Germinal center (tissue), 1 donor: ENCODE results near the gene CARD16.
"Not testable (repeated sequence)": the region's sequence is repeated elsewhere in the genome, so short reads cannot be mapped to it uniquely, and the experiment has no call there.

Source experiments
- DNase-seq: peaks from one replicate; pipeline ENCODE4 v3.0.0; 2012; ENCODE audit warnings: mixed read lengths, low spot score

The CARD16 gene

DNA sequence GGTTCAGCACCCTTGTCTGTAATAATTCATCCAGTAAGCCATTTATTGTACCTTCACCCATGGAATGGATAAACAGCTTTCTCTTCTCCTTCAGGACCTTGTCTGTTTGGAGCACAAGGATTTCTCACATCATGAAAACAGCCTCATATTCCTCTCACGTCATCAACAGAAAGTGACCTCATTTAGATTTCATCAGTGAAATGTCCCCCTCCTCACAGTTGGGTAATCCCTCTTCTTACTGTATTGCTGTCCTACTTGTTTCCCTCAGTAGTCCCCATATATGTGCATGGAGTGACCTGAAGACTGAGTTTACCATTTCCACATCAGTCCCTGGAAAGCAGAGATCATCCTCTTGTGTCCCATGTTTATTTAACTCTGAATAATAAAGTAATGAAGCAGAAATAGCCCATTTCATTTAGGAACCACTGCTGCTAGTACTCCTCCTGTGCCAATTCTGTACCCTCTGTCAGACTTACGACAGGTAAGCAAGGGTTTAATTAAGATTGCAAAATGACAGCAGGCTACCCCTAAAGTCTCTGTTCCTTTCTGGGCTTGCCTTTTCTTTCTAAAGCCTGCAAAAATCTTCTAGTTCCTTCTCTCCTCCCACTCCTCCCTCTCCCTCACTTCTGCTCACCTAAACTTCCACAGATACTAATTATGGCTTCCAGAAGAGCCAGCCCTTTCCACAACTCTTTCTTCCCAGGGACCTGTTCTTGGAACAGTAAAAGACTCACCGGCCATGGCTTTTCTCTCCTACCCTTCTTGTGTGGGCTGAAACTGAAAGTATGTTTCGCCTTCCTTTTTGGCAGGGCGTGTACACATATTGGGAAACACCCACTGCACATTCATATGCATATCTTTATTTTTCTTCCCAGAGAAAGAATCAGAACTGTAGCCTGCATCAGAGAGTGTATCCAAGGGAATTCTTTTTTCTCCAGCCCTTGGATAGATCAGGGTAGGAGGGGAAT lies at the start of gene CARD16:
TSS of gene CARD16 (minus strand) at position 779 of the 968 bp plus-strand sequence. CDS start at position 741, 38 bp downstream.
- DNase-seq: peak; percentile 6

- no peak for DNase-seq
Observed at GRCh38 chr11:105092256-105093239, 47.4 kb upstream of the CARD16 start.

DNA sequence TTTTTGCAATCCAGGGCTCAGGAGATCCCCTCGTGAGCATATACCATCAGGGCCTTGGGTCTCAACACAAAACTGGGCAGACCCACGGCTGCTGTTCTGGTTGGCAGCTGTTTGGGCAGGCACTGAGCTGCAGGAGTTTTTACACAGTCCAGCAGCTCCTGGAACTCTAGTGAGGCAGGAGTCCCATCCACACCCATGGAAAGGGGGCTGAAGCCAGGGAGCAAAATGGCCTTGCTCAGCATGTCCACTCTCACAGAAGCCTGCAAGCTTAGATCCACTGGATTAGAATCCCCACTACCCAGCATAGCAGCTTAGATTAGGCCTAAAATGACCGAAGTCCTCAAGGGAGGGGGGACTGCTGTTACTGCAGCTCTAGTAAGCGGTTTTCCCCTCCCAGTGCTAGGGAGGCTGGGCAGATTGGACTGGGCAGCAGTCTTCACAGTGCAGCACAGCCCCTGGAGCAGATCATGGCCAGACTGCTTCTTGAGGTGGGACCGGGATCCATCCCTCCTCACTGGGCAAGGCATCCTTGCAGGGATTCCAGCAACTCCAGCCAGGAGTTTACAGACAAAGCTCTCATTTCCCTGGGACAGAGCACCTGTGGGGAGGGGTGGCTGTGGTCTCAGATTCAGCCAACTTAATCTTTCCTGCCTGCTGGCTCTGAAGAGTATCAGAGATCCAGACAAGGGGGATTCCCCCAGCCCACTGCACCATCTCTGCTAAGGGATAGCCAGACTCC lies 36.4 kb upstream of the CARD16 start:
- DNase-seq: no peak

GRCh38 chr11:105080171-105080906 lies 35.2 kb upstream of the CARD16 start:
- not testable (repeated sequence) for DNase-seq

DNA sequence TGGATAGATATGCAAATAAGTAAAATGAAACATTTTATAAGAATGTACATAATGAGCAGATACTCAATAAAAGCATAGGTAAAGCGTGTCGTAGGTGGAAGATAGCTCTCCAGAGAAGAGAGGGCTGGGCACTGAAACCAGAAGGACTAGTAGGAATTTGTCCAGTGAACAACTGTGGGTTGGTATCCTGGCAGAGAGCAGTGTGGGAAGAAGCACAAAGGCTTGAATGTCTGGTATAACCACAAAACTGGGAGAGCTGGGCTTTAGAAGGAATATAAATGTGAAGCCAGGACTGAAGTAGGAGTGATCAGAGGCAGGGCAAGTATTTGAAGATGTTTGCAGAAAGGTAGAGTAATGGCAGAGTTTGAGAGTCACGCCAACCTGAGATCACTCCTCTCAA lies 33.1 kb upstream of the CARD16 start:
- DNase-seq: no peak

GRCh38 chr11:105077141-105077790 lies 32.1 kb upstream of the CARD16 start:
- not testable (repeated sequence) for DNase-seq

DNA sequence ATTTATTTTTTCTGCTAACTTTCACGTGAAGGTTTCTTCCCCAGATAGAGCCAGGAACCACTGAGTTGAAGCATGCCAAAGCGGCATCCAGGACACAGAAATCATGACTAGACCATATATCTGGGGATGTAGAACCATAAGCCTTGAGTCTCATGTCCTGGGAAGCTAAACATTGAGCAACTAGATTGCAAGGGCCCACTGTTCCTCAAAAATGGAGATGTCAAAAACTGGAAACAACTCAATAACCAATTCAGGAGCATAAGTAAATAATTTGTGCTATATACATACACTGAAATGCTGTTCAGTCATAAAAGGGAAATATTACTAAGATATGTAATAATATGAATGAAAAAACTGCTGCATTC lies 29.0 kb upstream of the CARD16 start:
- no peak for DNase-seq

GRCh38 chr11:105073456-105074165 lies 28.5 kb upstream of the CARD16 start:
- no peak for DNase-seq

DNA sequence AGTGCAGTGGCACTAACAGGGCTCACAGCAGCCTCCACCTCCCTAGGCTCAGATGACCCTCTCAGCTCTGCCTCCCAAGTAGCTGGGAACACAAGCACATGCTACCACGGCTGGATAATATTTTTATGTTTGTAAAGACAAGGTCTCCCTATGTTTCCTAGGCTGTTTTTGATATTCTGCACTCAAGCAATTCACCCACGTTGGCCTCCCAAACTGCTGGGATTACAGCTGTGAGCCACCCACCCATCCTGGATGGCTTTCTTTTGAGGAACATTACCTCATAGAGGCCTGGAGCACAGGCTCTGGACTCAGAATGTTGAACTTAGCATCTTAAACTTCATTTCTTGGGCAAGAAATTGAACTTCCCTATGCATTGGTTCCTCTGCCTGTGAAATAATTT lies 26.9 kb upstream of the CARD16 start:
- DNase-seq: not testable (repeated sequence)

DNA sequence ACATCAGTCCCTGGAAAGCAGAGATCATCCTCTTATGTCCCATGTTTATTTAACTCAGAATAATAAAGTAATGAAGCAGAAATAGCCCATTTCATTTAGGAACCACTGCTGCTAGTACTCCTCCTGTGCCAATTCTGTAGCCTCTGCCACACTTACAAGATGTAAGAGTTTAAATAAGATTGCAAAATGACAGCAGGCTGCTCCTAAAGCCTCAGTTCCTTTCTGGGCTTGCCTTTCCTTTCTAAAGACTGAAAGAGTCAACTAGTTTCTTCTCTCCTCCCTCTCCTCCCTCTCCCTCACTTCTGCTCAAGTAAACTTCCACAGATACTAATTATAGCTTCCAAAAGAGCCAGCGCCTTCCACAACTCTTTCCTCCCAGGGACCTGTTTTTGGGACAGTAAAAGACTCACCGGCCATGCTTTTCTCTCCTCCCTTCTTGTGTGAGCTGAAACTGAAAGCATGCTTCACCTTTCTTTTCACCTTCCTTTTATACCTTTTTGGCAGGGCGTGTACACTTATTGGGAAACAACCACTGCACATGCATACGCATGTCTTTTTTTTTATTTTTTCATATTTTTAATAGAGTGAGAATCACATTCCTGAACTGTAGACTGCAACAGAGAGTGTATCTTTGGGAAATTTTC lies 26.1 kb upstream of the CARD16 start:
- no peak for DNase-seq

DNA sequence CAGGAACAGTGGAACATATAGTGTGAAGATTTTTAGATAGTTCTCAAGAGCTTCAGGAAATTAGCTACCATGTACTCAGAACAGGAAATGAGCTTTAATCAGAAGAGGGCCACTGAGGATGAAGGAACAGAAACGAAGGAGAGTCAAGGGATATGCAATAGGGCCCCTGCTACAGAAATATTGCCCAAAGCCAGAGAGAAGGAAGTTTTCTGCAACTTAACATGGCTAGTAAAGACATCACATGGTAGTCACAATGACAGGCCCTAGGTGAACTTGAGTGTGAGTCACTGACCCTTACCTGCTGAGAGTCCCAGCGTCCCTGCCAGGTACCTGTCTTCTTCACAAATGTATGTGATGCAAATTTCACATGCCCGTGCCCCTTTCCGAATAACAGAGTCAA lies 25.2 kb upstream of the CARD16 start:
- no peak for DNase-seq

DNA sequence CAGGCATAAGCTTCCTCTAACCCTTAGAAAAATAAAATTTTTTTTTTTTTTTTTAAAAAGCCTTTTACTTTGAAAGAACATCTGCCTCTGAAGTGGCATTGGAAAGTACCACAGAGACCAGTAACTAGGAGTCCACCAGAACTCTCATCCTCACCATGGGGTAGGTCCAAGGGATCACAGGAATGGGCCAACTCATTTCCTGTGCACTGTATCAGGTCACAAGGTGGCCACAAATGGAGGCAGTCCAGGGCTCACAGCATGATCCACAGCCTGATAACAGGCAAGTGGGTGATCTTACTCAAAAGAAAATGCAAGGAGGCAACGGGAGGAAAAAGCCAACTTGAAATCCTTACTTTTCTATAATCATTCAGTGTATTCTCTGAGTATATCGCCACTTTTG lies 24.6 kb upstream of the CARD16 start:
- DNase-seq: not testable (repeated sequence)

DNA sequence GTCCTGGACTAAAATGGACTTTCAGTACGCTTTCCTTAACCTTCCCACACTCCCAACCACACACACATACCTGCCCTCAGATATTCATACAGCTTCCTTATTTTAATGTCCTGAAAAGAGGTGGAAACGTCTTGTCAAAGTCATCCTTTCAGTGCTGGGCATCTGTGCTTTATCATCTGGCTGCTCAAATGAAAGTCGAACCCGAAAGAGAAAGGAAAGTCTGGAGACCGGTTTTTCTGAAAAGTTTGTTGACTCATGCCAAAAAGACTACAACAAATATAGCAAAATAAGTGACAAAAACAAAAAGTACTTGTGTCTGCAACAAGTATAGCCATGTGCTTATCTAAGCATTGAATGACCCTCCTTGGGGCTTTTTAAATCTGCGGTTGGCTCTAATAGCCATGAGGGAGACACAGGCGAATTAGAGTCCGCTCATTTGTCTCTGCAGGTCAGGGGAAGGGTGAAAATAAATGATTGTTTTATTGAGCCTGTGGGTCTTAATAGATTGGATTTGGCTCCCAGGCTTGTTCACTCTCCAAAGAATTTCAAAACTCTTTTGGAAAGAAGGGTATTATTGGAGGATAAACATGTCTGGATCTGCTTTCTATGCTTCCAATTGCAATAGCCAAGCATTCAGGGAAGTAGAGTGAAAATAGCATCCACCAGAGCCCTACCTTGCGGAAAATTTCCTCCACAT lies 18.3 kb upstream of the CARD16 start:
- DNase-seq: not testable (repeated sequence)

GRCh38 chr11:105057432-105057831 lies 12.3 kb upstream of the CARD16 start:
- DNase-seq: no peak

- DNase-seq: no peak
Observed at GRCh38 chr11:105056446-105056845, 11.3 kb upstream of the CARD16 start.

DNA sequence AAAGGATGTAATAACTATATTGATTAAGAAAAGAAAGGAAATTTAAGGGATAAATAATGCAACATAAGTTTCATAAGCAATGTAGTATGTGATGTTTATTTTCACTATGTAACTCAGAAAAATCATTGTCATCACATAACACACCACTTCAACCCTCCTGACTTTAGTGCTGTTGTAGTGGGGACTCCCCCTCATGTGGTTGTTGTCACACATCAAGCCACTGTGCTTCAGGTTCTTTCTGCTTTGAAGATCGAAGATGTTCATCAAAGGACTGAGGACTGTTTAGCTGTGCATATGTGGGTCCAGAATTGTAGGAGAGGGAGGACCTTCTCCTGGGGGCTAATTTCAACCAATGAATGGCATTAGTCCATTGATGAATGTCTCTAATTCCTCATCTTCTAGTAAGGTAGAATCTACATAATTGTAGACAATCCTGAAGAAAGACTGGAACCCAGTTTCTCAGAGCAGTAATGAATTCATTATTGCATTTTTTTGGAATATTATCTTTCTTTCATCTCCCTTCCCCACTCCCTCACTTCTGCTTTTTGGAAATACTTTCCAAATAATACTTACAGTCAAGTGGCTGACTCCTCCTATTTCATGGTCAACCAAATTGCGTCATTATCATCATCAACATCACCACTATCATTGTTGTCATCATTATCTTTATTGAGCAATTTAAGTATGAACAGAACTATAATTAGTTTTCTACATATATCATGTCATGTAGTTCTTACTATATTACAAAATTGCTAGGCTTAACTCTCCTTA lies 9.8 kb upstream of the CARD16 start:
- no peak for DNase-seq

- DNase-seq: no peak
Observed at GRCh38 chr11:105052487-105052886, 7.4 kb upstream of the CARD16 start.

GRCh38 chr11:105051559-105051958 lies 6.4 kb upstream of the CARD16 start:
- no peak for DNase-seq
